K562 (cell line): ENCODE data around the gene AQP6. TPM values are rescaled to one million over a fixed set of nuclear protein-coding genes. Genes with fewer than 3 reads are reported as not detected.
A peak's percentile ranks its signal among the peaks of the same experiment; 100 is the strongest.

Source experiments
- BCL6 ChIP-seq: fragments of 250-450 bp; sonication (Bioruptor Pico); IDR thresholded peaks from 2 replicates; pipeline ENCODE4 v1.4.0; 2020
- CHAMP1 ChIP-seq: fragments of 450-650 bp; IDR thresholded peaks from 2 replicates; pipeline ENCODE4 v1.6.1; 2016; ENCODE audit warnings: mild to moderate bottlenecking
- ETS1 ChIP-seq: conservative IDR thresholded peaks from 2 replicates; pipeline ENCODE4 v1.6.1; 2011; ENCODE audit warnings: low read depth, mild to moderate bottlenecking, low read length; ENCODE audit not compliant: control insufficient read depth
- HDGF ChIP-seq: fragments of 450-650 bp; IDR thresholded peaks from 2 replicates; pipeline ENCODE4 v1.6.1; 2016
- HNRNPL ChIP-seq: fragments of 200-400 bp; formaldehyde crosslinking; IDR thresholded peaks from 2 replicates; pipeline ENCODE4 v1.6.1; 2017; ENCODE audit warnings: low read depth, mild to moderate bottlenecking, low read length
- KLF16 ChIP-seq: IDR thresholded peaks from 2 replicates; pipeline ENCODE4 v1.6.1; 2016; ENCODE audit warnings: antibody characterized with exemption
- MEF2A ChIP-seq: IDR thresholded peaks from 2 replicates; pipeline ENCODE4 v1.6.1; 2011; ENCODE audit warnings: low read depth, mild to moderate bottlenecking, low read length, moderate library complexity; ENCODE audit not compliant: control insufficient read depth
- PHF20 ChIP-seq: fragments of 450-650 bp; IDR thresholded peaks from 2 replicates; pipeline ENCODE4 v1.6.1; 2018; ENCODE audit not compliant: partially characterized antibody
- POLR2AphosphoS5 ChIP-seq: IDR thresholded peaks from 2 replicates; pipeline ENCODE4 v1.6.1; 2011; ENCODE audit warnings: mild to moderate bottlenecking, low read depth, low read length, moderate library complexity; ENCODE audit not compliant: control insufficient read depth, insufficient read depth
- PREB ChIP-seq: sonication (generic); formaldehyde crosslinking; IDR thresholded peaks from 2 replicates; pipeline ENCODE4 v1.8.1; 2023; ENCODE audit warnings: mild to moderate bottlenecking, missing genetic modification reagents
- RB1 ChIP-seq: fragments of 450-650 bp; IDR thresholded peaks from 2 replicates; pipeline ENCODE4 v1.6.1; 2017; ENCODE audit warnings: low read depth, mild to moderate bottlenecking
- TRIM24 ChIP-seq, 2 experiments: fragments of 450-650 bp; IDR thresholded peaks; 2 replicates each; pipeline ENCODE4 v1.6.1; 2016
- USF1 ChIP-seq: sonication (generic); formaldehyde crosslinking; IDR thresholded peaks from 2 replicates; pipeline ENCODE4 v1.9.0; 2022; ENCODE audit warnings: mild to moderate bottlenecking, missing genetic modification reagents
- ZNF280A ChIP-seq: fragments of 450-650 bp; IDR thresholded peaks from 2 replicates; pipeline ENCODE4 v1.6.1; 2018; ENCODE audit warnings: mild to moderate bottlenecking, low read depth; ENCODE audit not compliant: partially characterized antibody
- ZNF280B ChIP-seq: fragments of 250-450 bp; sonication (Bioruptor Pico); IDR thresholded peaks from 2 replicates; pipeline ENCODE4 v1.5.1; 2021; ENCODE audit warnings: mild to moderate bottlenecking
- ZNF639 ChIP-seq, 2 experiments: fragments of 200-800 bp in 1 of 2; sonication (Bioruptor generic) in 1 of 2; sonication (generic) in 1 of 2; formaldehyde crosslinking in 1 of 2; IDR thresholded peaks in 1 of 2; conservative IDR thresholded peaks in 1 of 2; 2 replicates each; pipeline versions ENCODE4 v1.5.0 to v1.6.1; 2016 to 2020; ENCODE audit warnings: missing compliant biosample characterization in 1 of 2, missing genetic modification characterization in 1 of 2, missing genetic modification reagents in 1 of 2
- polyA plus RNA-seq, 8 experiments: library from polyadenylated mRNA; depleted of rRNA in 4 of 8; stranded (reverse) in 5 of 8; unstranded in 3 of 8; fragments of >200 nt; fragmentation: Nextera tagmentation in 2 of 8; fragmentation: Illumina TruSeq in 1 of 8; extraction: Ambion mirVana in 2 of 8; extraction: Trizol in 1 of 8; gene quantifications; 2 replicates each; pipeline versions ENCODE4 v1.2.1 to v1.2.3, GENCODE V29; 2011 to 2014; ENCODE audit warnings: inconsistent platforms in 1 of 8, missing spikeins in 1 of 8
- total RNA-seq, 7 experiments: library from RNA; depleted of rRNA in 6 of 7; stranded (reverse); fragments of >200 nt in 6 of 7; fragmentation: Illumina TruSeq in 2 of 7; extraction: Trizol in 2 of 7; gene quantifications; 2 replicates each; pipeline versions ENCODE4 v1.2.1 to v1.2.3, GENCODE V29; 2011 to 2021; ENCODE audit warnings: low replicate concordance in 1 of 7

The AQP6 gene
- total and polyA plus RNA-seq, 9 of the 15 experiments (the other 6 are each of a cell fraction or from before 2014, with no cell fraction given), result 0.05 to 0.12 TPM; not detected in 7

- TF ChIP-seq ZNF280A (no peak), BCL6 (CRISPR knock-in tag) (no peak), PHF20 (peak; percentile 49), PREB (CRISPR knock-in tag) (no peak), ZNF280B (CRISPR knock-in tag) (no peak), ZNF639 (CRISPR knock-in tag; conservative IDR thresholded peaks at IDR 0.05 in 1 of 2, IDR thresholded peaks at IDR 0.05 in 1 of 2) (no peak), POLR2AphosphoS5 (no peak), HDGF (0 out of 2 replicates have a peak, but pooled peaks have one; percentile 86), RB1 (peak; percentile 42), TRIM24 (IDR thresholded peaks at IDR 0.05) (peak in 1 of 2 experiments; percentile 38; a peak in 1 of 4 replicates), ETS1 (peak; percentile 60; the same call in 1 of the 2 replicates), CHAMP1 (no peak), USF1 (CRISPR knock-in tag) (no peak), MEF2A (no peak), HNRNPL (no peak), KLF16 (0 out of 2 replicates have a peak, but pooled peaks have one; percentile 40)
Measured at GRCh38 chr12:49945394-49946080, 27.2 kb upstream of the AQP6 start (continued).
